SK-N-SH treated with all-trans-retinoic acid at 6 μM for 48 hours (cell line): ENCODE data around the gene GEMIN4.

Experiments used
- ATAC-seq: fragments of 200-7000 bp; cut with Tn5 transposase; 3 replicates; pipeline ENCODE4 v1.9.1; 2020; ENCODE audit warnings: mild to moderate bottlenecking, moderate library complexity
- BACH2 ChIP-seq: fragments of 250-450 bp; sonication (Bioruptor Pico); IDR thresholded peaks from 2 replicates; pipeline ENCODE4 v1.9.0; 2021; ENCODE audit warnings: mild to moderate bottlenecking, borderline replicate concordance
- CREB5 ChIP-seq: fragments of 250-450 bp; sonication (Bioruptor Pico); IDR thresholded peaks from 2 replicates; pipeline ENCODE4 v1.5.1; 2020; ENCODE audit warnings: low read depth, mild to moderate bottlenecking, moderate library complexity
- CSDC2 ChIP-seq: fragments of 250-450 bp; sonication (Bioruptor Pico); IDR thresholded peaks from 2 replicates; pipeline ENCODE4 v1.5.0; 2020; ENCODE audit warnings: mild to moderate bottlenecking, moderate library complexity
- CSRNP3 ChIP-seq: fragments of 250-450 bp; sonication (Bioruptor Pico); IDR thresholded peaks from 2 replicates; pipeline ENCODE4 v1.5.1; 2021; ENCODE audit warnings: mild to moderate bottlenecking, moderate library complexity
- ESRRG ChIP-seq: fragments of 250-450 bp; sonication (Bioruptor Pico); IDR thresholded peaks from 2 replicates; pipeline ENCODE4 v1.6.1; 2021; ENCODE audit warnings: mild to moderate bottlenecking
- GLIS3 ChIP-seq: fragments of 250-450 bp; sonication (Bioruptor Pico); IDR thresholded peaks from 2 replicates; pipeline ENCODE4 v1.5.0; 2020; ENCODE audit warnings: mild to moderate bottlenecking, moderate library complexity
- ISL1 ChIP-seq: fragments of 250-450 bp; sonication (Bioruptor Pico); IDR thresholded peaks from 2 replicates; pipeline ENCODE4 v2.1.2; 2022; ENCODE audit warnings: mild to moderate bottlenecking, moderate library complexity
- OSR1 ChIP-seq: fragments of 250-450 bp; sonication (Bioruptor Pico); IDR thresholded peaks from 2 replicates; pipeline ENCODE4 v1.8.0; 2022; ENCODE audit warnings: moderate library complexity, mild to moderate bottlenecking, inconsistent platforms
- PATZ1 ChIP-seq: fragments of 250-450 bp; sonication (Bioruptor Pico); IDR thresholded peaks from 2 replicates; pipeline ENCODE4 v1.8.0; 2020; ENCODE audit warnings: mild to moderate bottlenecking, moderate library complexity, borderline replicate concordance
- POU6F1 ChIP-seq: fragments of 250-450 bp; sonication (Bioruptor Pico); IDR thresholded peaks from 2 replicates; pipeline ENCODE4 v1.8.0; 2021; ENCODE audit warnings: low read depth, mild to moderate bottlenecking, moderate library complexity, borderline replicate concordance
- RARB ChIP-seq: fragments of 250-450 bp; sonication (Bioruptor Pico); IDR thresholded peaks from 2 replicates; pipeline ENCODE4 v1.8.0; 2021; ENCODE audit warnings: mild to moderate bottlenecking, moderate library complexity
- SNAI2 ChIP-seq: fragments of 250-450 bp; sonication (Bioruptor Pico); IDR thresholded peaks from 2 replicates; pipeline ENCODE4 v1.5.0; 2020; ENCODE audit warnings: mild to moderate bottlenecking, moderate library complexity
- TCF4 ChIP-seq: fragments of 250-450 bp; sonication (Bioruptor Pico); IDR thresholded peaks from 2 replicates; pipeline ENCODE4 v1.8.0; 2021; ENCODE audit warnings: mild to moderate bottlenecking, moderate library complexity, borderline replicate concordance
- TOX ChIP-seq: fragments of 250-450 bp; sonication (Bioruptor Pico); IDR thresholded peaks from 2 replicates; pipeline ENCODE4 v1.8.0; 2021; ENCODE audit warnings: mild to moderate bottlenecking, moderate library complexity, borderline replicate concordance
- ZC3H10 ChIP-seq: fragments of 250-450 bp; sonication (Bioruptor Pico); IDR thresholded peaks from 2 replicates; pipeline ENCODE4 v1.5.1; 2021; ENCODE audit warnings: mild to moderate bottlenecking, moderate library complexity
- ZFP3 ChIP-seq: fragments of 250-450 bp; sonication (Bioruptor Pico); IDR thresholded peaks from 2 replicates; pipeline ENCODE4 v1.5.0; 2020; ENCODE audit warnings: mild to moderate bottlenecking, moderate library complexity
- ZFP30 ChIP-seq: fragments of 450-650 bp; formaldehyde crosslinking; IDR thresholded peaks from 2 replicates; pipeline ENCODE4 v1.5.0; 2022; ENCODE audit warnings: mild to moderate bottlenecking, moderate library complexity
- ZNF565 ChIP-seq: fragments of 450-650 bp; formaldehyde crosslinking; conservative IDR thresholded peaks from 2 replicates; pipeline ENCODE4 v1.5.0; 2020; ENCODE audit warnings: low read depth, mild to moderate bottlenecking, moderate library complexity
- ZNF70 ChIP-seq: fragments of 450-650 bp; formaldehyde crosslinking; IDR thresholded peaks from 2 replicates; pipeline ENCODE4 v1.5.0; 2020; ENCODE audit warnings: mild to moderate bottlenecking, moderate library complexity
- TF ChIP-seq, protein P1 (sequence below): fragments of 250-450 bp; sonication (Bioruptor Pico); IDR thresholded peaks from 2 replicates; pipeline ENCODE4 v1.5.0; 2020; ENCODE audit warnings: mild to moderate bottlenecking, moderate library complexity

Gene GEMIN4

GRCh38 chr17:728911-729310 lies 23.2 kb downstream of the GEMIN4 start:
- no peak for TF ChIP-seq ZFP30 (CRISPR knock-in tag)
- no peak for TF ChIP-seq OSR1 (CRISPR knock-in tag)
- no peak for TF ChIP-seq CSRNP3 (CRISPR knock-in tag)
- TF ChIP-seq ZC3H10 (CRISPR knock-in tag): no peak
- TF ChIP-seq CSDC2: no peak
- TF ChIP-seq GLIS3 (CRISPR knock-in tag): no peak
- no peak for TF ChIP-seq TCF4 (CRISPR knock-in tag)
- no peak for TF ChIP-seq ZNF565 (CRISPR knock-in tag)
- TF ChIP-seq TOX (CRISPR knock-in tag): no peak
- TF ChIP-seq SNAI2 (CRISPR knock-in tag): no peak
- no peak for TF ChIP-seq RARB (CRISPR knock-in tag)
- no peak for TF ChIP-seq PATZ1 (CRISPR knock-in tag)
- no peak for TF ChIP-seq POU6F1 (CRISPR knock-in tag)
- no peak for ATAC-seq

GRCh38 chr17:726271-726919 lies 25.7 kb downstream of the GEMIN4 start:
- TF ChIP-seq BACH2 (CRISPR knock-in tag) (no peak), PATZ1 (CRISPR knock-in tag) (no peak), ZFP3 (CRISPR knock-in tag) (no peak), ZNF565 (CRISPR knock-in tag) (no peak), GLIS3 (CRISPR knock-in tag) (no peak), ZFP30 (CRISPR knock-in tag) (no peak)
- ATAC-seq: no peak

DNA sequence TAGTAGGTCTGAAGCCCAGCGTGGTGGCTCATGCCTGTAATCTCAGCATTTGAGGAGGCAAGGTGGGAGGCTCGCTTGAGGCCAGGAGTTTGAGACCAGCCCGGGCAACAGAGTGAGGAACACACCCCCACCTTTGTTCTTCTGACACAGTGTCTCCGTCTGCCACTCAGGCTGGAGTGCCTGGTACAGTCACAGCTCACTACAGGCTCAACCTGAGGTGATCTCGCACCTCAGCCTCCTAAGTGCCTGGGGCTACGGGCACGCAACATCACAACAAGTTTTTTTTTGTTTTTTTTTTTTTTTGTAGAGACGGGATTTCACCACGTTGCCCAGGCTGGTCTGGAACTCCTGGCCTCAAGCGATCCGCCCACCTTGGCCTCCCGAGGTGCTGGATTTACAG lies 26.3 kb downstream of the GEMIN4 start:
- TF ChIP-seq TCF4 (CRISPR knock-in tag): no peak
- TF ChIP-seq ISL1: no peak
- TF ChIP-seq PATZ1 (CRISPR knock-in tag): no peak
- no peak for TF ChIP-seq ZFP30 (CRISPR knock-in tag)
- TF ChIP-seq ZNF70 (CRISPR knock-in tag): no peak
- TF ChIP-seq GLIS3 (CRISPR knock-in tag): no peak
- TF ChIP-seq CSRNP3 (CRISPR knock-in tag): no peak
- TF ChIP-seq ZNF565 (CRISPR knock-in tag): no peak
- TF ChIP-seq SNAI2 (CRISPR knock-in tag): no peak
- TF ChIP-seq ESRRG (CRISPR knock-in tag): no peak
- TF ChIP-seq CREB5: no peak
- TF ChIP-seq, protein P1, sequence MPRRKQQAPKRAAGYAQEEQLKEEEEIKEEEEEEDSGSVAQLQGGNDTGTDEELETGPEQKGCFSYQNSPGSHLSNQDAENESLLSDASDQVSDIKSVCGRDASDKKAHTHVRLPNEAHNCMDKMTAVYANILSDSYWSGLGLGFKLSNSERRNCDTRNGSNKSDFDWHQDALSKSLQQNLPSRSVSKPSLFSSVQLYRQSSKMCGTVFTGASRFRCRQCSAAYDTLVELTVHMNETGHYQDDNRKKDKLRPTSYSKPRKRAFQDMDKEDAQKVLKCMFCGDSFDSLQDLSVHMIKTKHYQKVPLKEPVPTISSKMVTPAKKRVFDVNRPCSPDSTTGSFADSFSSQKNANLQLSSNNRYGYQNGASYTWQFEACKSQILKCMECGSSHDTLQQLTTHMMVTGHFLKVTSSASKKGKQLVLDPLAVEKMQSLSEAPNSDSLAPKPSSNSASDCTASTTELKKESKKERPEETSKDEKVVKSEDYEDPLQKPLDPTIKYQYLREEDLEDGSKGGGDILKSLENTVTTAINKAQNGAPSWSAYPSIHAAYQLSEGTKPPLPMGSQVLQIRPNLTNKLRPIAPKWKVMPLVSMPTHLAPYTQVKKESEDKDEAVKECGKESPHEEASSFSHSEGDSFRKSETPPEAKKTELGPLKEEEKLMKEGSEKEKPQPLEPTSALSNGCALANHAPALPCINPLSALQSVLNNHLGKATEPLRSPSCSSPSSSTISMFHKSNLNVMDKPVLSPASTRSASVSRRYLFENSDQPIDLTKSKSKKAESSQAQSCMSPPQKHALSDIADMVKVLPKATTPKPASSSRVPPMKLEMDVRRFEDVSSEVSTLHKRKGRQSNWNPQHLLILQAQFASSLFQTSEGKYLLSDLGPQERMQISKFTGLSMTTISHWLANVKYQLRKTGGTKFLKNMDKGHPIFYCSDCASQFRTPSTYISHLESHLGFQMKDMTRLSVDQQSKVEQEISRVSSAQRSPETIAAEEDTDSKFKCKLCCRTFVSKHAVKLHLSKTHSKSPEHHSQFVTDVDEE: no peak
- TF ChIP-seq CSDC2: no peak
- no peak for TF ChIP-seq BACH2 (CRISPR knock-in tag)
- no peak for TF ChIP-seq RARB (CRISPR knock-in tag)
- TF ChIP-seq ZC3H10 (CRISPR knock-in tag): no peak
- TF ChIP-seq, all 23 proteins: peak for 0

More for the DNA sequence above, 26.3 kb downstream of the GEMIN4 start:
- no peak for ATAC-seq
